GM18909 (cell line): ENCODE measurements around the gene FBXL3.

Experiments
- ATAC-seq: cut with Tn5 transposase; IDR thresholded peaks from one replicate; pipeline ENCODE4 v1.9.1; 2021; ENCODE audit warnings: mild to moderate bottlenecking; ENCODE audit not compliant: unreplicated experiment, poor library complexity

FBXL3 gene

GRCh38 chr13:76955661-76956060 lies 71.3 kb downstream of the FBXL3 start:
- no peak for ATAC-seq
